ENCODE results near the gene ACTRT2.

The ACTRT2 gene

DNA sequence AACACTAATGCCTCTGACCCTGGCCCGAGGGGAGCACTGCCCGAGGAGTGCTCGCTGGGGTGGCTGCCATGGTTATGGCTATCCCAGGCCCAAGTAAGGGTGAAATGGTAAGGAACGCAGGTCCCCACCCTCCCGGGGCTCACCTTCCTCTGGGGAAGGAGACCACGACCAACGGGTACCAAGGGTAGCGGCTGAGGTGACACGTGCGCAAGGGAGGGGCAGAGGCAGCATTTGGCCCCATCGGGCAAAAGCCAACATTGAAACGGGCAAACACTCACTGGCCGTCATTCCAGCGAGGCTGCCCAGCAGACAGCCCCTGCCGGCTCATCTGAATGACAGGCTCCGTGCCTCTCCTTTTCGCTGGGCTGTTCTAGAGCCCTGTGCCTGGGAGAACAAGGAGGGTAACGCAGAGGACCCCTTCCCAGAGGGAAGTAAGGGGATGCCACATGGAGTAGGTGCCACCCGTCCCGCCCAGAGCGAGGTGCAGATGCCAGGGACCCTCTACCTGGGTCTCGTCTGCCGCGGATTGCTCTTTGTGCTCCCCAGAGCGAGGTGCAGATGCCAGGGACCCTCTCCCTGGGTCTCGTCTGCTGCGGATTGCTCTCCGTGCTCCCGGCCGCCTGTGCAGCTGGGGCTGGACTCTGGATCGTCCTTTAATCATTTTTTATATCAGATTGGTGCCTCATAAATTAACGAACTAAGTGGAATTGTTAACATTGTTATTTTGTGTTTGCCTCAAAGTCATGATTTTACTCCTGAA is 16.2 kb downstream of the ACTRT2 start:
- H3K27me3 ChIP-seq (ENCODE audit: insufficient read depth, low read depth), result peaks cover 29% of the 10 kb centered on the region; the same call in 1 of the 2 replicates
- no peaks in the 10 kb centered on the region for H4K20me1 ChIP-seq (ENCODE audit: insufficient read depth)
- TF ChIP-seq, protein P1, sequence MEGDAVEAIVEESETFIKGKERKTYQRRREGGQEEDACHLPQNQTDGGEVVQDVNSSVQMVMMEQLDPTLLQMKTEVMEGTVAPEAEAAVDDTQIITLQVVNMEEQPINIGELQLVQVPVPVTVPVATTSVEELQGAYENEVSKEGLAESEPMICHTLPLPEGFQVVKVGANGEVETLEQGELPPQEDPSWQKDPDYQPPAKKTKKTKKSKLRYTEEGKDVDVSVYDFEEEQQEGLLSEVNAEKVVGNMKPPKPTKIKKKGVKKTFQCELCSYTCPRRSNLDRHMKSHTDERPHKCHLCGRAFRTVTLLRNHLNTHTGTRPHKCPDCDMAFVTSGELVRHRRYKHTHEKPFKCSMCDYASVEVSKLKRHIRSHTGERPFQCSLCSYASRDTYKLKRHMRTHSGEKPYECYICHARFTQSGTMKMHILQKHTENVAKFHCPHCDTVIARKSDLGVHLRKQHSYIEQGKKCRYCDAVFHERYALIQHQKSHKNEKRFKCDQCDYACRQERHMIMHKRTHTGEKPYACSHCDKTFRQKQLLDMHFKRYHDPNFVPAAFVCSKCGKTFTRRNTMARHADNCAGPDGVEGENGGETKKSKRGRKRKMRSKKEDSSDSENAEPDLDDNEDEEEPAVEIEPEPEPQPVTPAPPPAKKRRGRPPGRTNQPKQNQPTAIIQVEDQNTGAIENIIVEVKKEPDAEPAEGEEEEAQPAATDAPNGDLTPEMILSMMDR (conservative IDR thresholded peaks at IDR 0.05; ENCODE audit: low read depth, low read length), result no peak
- H3K4me1 ChIP-seq (ENCODE audit: low read depth, poor library complexity, severe bottlenecking), result no peaks in the 10 kb centered on the region
- no peak overlapping the region for H3K4me3 ChIP-seq (IDR thresholded peaks at IDR 0.05; ENCODE audit: insufficient read depth, low read depth, low read length)
- no peaks in the 10 kb centered on the region for H3K79me2 ChIP-seq (ENCODE audit: insufficient read depth, low read depth)
- no peak overlapping the region for H2AFZ ChIP-seq (ENCODE audit: low read depth)
- no peak overlapping the region for H3K4me2 ChIP-seq
- H3K36me3 ChIP-seq (ENCODE audit: insufficient read depth), result no peaks in the 10 kb centered on the region
- no peak overlapping the region for H3K9ac ChIP-seq
- no peak overlapping the region for H3K27ac ChIP-seq

DNA sequence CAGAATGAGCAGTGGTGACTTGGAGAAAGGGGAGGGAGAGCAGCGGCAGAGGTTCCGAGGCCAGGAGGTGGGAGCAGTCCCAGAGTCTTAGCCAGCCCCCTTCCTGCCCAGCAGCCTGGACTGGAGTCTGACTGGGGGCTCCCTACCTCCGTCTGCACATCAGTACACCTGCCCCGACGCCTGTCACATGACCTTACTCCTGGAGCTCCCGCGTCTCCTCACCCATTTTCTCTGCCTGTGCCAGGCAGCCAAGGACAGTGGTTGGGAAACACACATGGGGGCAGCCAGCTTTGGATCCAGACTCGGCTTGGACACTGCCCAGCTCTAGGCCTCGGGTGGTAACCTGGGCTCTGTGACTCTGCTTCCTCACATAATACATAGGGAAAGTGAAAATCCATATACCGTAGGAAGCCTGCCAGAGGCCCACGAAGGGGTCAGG is 16.9 kb downstream of the ACTRT2 start:
- Histone ChIP-seq H3K36me3 (ENCODE audit: insufficient read depth) (no peaks in the 10 kb centered on the region), H3K27me3 (ENCODE audit: insufficient read depth, low read depth) (peaks cover 26% of the 10 kb centered on the region; the same call in 1 of the 2 replicates)

DNA sequence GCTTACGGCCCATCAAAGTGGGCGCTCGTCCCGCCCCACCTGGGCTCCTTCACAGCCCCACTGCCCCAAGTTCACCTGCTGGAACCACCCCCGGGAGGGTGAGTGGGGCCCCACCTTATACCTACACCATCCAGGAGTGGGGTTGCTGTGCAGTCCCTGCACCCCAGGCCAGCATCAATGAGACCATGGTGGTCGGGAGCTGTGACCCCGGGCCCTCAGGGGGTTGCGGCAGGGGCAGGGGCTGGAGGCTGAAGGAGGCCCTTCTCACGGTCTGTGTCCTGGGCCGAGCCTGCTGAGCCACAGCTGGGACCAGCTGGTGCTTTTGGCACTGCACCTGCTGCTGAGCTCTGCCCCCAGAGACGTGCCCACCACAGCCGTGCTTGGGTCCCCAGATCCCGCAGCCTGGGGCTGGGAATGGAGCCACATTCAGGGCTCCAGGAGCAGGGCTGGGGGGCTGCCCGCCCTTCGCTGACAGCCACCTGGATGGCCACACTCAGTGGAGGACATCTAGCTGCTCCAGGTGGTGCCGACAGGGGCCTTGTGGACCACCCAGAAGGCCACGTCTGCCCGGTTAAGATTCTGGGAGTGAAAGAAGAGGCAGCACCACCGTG is 17.4 kb downstream of the ACTRT2 start:
- H3K79me2 ChIP-seq (ENCODE audit: insufficient read depth, low read depth), result no peaks in the 10 kb centered on the region
- no peaks in the 10 kb centered on the region for H3K36me3 ChIP-seq (ENCODE audit: insufficient read depth)
- TF ChIP-seq, protein P1 (conservative IDR thresholded peaks at IDR 0.05; ENCODE audit: low read depth, low read length), result no peak
- no peaks in the 10 kb centered on the region for H3K4me1 ChIP-seq (ENCODE audit: low read depth, poor library complexity, severe bottlenecking)
- no peaks in the 10 kb centered on the region for H4K20me1 ChIP-seq (ENCODE audit: insufficient read depth)
- H3K4me3 ChIP-seq (IDR thresholded peaks at IDR 0.05; ENCODE audit: insufficient read depth, low read depth, low read length), result no peak overlapping the region
- no peak overlapping the region for H2AFZ ChIP-seq (ENCODE audit: low read depth)
- no peak overlapping the region for H3K9ac ChIP-seq
- no peak overlapping the region for H3K27ac ChIP-seq
- H3K4me2 ChIP-seq, result no peak overlapping the region
- H3K27me3 ChIP-seq (ENCODE audit: insufficient read depth, low read depth), result peaks cover 26% of the 10 kb centered on the region; the same call in 1 of the 2 replicates

More for the DNA sequence above, 16.9 kb downstream of the ACTRT2 start:
- Histone ChIP-seq H3K4me3 (IDR thresholded peaks at IDR 0.05; ENCODE audit: insufficient read depth, low read depth, low read length) (no peak overlapping the region), H3K9ac (no peak overlapping the region), H3K4me2 (no peak overlapping the region), H2AFZ (ENCODE audit: low read depth) (no peak overlapping the region), H3K79me2 (ENCODE audit: insufficient read depth, low read depth) (no peaks in the 10 kb centered on the region), H3K4me1 (ENCODE audit: low read depth, poor library complexity, severe bottlenecking) (no peaks in the 10 kb centered on the region), H3K27ac (no peak overlapping the region), H4K20me1 (ENCODE audit: insufficient read depth) (no peaks in the 10 kb centered on the region)
- TF ChIP-seq, protein P1 (conservative IDR thresholded peaks at IDR 0.05; ENCODE audit: low read depth, low read length), result no peak

DNA sequence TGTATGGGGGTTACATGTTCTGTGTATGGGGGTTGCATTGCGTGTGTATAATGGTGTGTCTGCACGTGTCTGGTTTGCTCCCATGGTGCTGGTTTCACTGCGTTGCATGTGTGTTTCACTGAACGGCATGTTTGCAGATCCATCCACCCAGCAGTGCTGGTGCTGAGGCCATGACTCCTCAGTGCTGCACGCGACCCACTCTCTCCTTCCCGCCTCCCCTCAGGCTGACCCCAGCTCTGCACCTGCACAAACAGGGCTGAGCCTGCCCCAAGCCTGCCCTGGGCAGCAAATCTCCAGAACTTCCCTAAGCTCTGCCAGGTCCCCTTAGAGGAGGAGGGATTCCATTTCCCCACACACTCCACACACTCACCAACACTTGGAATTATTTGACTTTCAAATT is 18.7 kb downstream of the ACTRT2 start:
- peaks cover 30% of the 10 kb centered on the region; the same call in 1 of the 2 replicates for H3K27me3 ChIP-seq (ENCODE audit: insufficient read depth, low read depth)
- H3K9ac ChIP-seq, result no peak overlapping the region
- no peaks in the 10 kb centered on the region for H3K79me2 ChIP-seq (ENCODE audit: insufficient read depth, low read depth)
- H3K4me2 ChIP-seq, result no peak overlapping the region
- H2AFZ ChIP-seq (ENCODE audit: low read depth), result no peak overlapping the region
- H3K4me1 ChIP-seq (ENCODE audit: low read depth, poor library complexity, severe bottlenecking), result no peaks in the 10 kb centered on the region
- H3K36me3 ChIP-seq (ENCODE audit: insufficient read depth), result no peaks in the 10 kb centered on the region
- no peak overlapping the region for H3K27ac ChIP-seq
- TF ChIP-seq, protein P1 (conservative IDR thresholded peaks at IDR 0.05; ENCODE audit: low read depth, low read length), result no peak
- no peaks in the 10 kb centered on the region for H4K20me1 ChIP-seq (ENCODE audit: insufficient read depth)
- H3K4me3 ChIP-seq (IDR thresholded peaks at IDR 0.05; ENCODE audit: insufficient read depth, low read depth, low read length), result no peak overlapping the region

Data from KMS-11 (cell line).